ENCODE data around the gene DCAF8. TPM values are rescaled to one million over a fixed set of nuclear protein-coding genes. Genes with fewer than 3 reads are reported as not detected.
A peak's percentile ranks its signal among the peaks of the same experiment; 100 is the strongest.

DCAF8 gene
- total and polyA plus RNA-seq, 2 of the 4 experiments (the other 2 are of a cell fraction), result 83.3 to 83.8 TPM

GRCh38 chr1:160207118-160207650 lies 55.2 kb downstream of the DCAF8 start:
- Histone ChIP-seq H2AK5ac (ENCODE audit: low read depth, low read length) (peak overlapping the region; percentile 82), H3K4me3 (ENCODE audit: insufficient read depth, low read depth, low read length) (no peak overlapping the region), H4K91ac (ENCODE audit: insufficient read depth, low read depth, low read length) (peak overlapping the region; percentile 76), H4K5ac (ENCODE audit: low read depth, low read length) (peak overlapping the region; percentile 37), H2BK5ac (ENCODE audit: low read depth, low read length, poor library complexity, severe bottlenecking) (peak overlapping the region; percentile 92), H3K79me1 (ENCODE audit: low read depth in 1 of 2, low read length in 2 of 2) (peaks cover 26 to 74% of the 10 kb centered on the region in 2 experiments), H3K36me3 (ENCODE audit: control insufficient read depth, insufficient read depth, low read length) (peaks cover 42% of the 10 kb centered on the region), H3K14ac (replicated peaks; ENCODE audit: low read depth, low read length) (peak overlapping the region; percentile 93), H2AFZ (replicated peaks; ENCODE audit: low read length, poor library complexity) (peak overlapping the region; percentile 9), H2BK20ac (ENCODE audit: low read depth, low read length) (peak overlapping the region; percentile 66), H2AK9ac (replicated peaks; ENCODE audit: low read depth, low read length, poor library complexity) (peak overlapping the region; percentile 99), H3K56ac (ENCODE audit: extremely low read depth, insufficient read depth, low read length) (peak overlapping the region; percentile 80; the same call in 1 of the 2 replicates), H3K9me3 (ENCODE audit: control insufficient read depth, insufficient read depth, low read length) (no peaks in the 10 kb centered on the region), H3K9me1 (ENCODE audit: insufficient read depth, low read length) (peaks cover 51% of the 10 kb centered on the region), H3K18ac (ENCODE audit: low read depth, low read length) (peak overlapping the region; percentile 43), H3K4me2 (ENCODE audit: low read depth, low read length) (peak overlapping the region; percentile 81), H3K27ac (ENCODE audit: insufficient read depth, low read length) (peak overlapping the region; percentile 88), H3K23ac (ENCODE audit: low read depth, low read length) (peak overlapping the region; percentile 89), H3K4ac (ENCODE audit: low read depth, low read length) (peak overlapping the region; percentile 95), H2BK15ac (ENCODE audit: low read depth, low read length) (peak overlapping the region; percentile 45; the same call in 2 of the 3 replicates), H4K8ac (ENCODE audit: low read depth in 2 of 2, low read length in 2 of 2) (peak overlapping the region; percentile 21 to 67; a peak in 3 of 4 replicates), H4K20me1 (ENCODE audit: insufficient read depth, low read length) (peaks cover 60% of the 10 kb centered on the region), H3K4me1 (ENCODE audit: control insufficient read depth, insufficient read depth, low read length) (peaks cover 44% of the 10 kb centered on the region), H2BK120ac (ENCODE audit: low read depth, low read length) (peak overlapping the region; percentile 79), H3K27me3 (ENCODE audit: control insufficient read depth, insufficient read depth, low read length) (no peaks in the 10 kb centered on the region), H3K9ac (ENCODE audit: low read depth, low read length) (peak overlapping the region; percentile 55)
- TF ChIP-seq MXI1 (IDR thresholded peaks at IDR 0.05; ENCODE audit: borderline replicate concordance, low read depth, low read length) (no peak), CTCF (conservative IDR thresholded peaks at IDR 0.05; ENCODE audit: low read depth, low read length) (no peak), POLR2A (IDR thresholded peaks at IDR 0.05; ENCODE audit: low read depth, low read length) (no peak), NFE2L2 (IDR thresholded peaks at IDR 0.05; ENCODE audit: low read depth, low read length) (no peak), CHD1 (IDR thresholded peaks at IDR 0.05; ENCODE audit: low read depth, low read length) (no peak), BHLHE40 (IDR thresholded peaks at IDR 0.05; ENCODE audit: low read depth, low read length) (no peak), RCOR1 (IDR thresholded peaks at IDR 0.05; ENCODE audit: insufficient replicate concordance, low read length) (no peak), RAD21 (IDR thresholded peaks at IDR 0.05; ENCODE audit: low read length) (no peak)
- in situ Hi-C loops (cut with MboI; ENCODE audit: low sequenced_read_pairs) (no loop called here), intact Hi-C loops (cut with micrococcal nuclease) (no loop called here), dilution Hi-C loops (cut with HindIII; ENCODE audit: low sequenced_read_pairs, unreplicated experiment) (no loop called here)
- CTCF ChIA-PET, result interaction anchor here (3.0 kb wide), 1 partner anchor 14 kb away, joined by 10 read pairs; no protein-coding TSS in a partner anchor
- POLR2A ChIA-PET (ENCODE audit: unreplicated experiment), result interaction anchor here (1.0 kb wide), 1 partner anchor 12 kb away, joined by 5 read pairs; no protein-coding TSS in a partner anchor
- no CpG with 5 or more reads among the region's 4 CpGs for WGBS, 2 experiments (ENCODE audit: extremely low coverage in 2 of 2, insufficient read length in 1 of 2)
- BruUV-seq (replicated peaks), result no TSS peak
- ATAC-seq (ENCODE audit: low read depth) (no peak), DNase-seq (no peak)

All from IMR-90 (cell line).